Activated T-helper 1 cell treated with anti-CD3 and anti-CD28 coated beads, Interleukin-12 subunit alpha, Interleukin-12 subunit beta, Interleukin-2, Interleukin-4 antibody, amounts not matched to agents 30 ng/mL and 10 ng/mL and 1 ng/mL, durations not matched to agents 14 hours and 24 hours and 36 hours (primary cell): ENCODE measurements around the gene SNX32. TPM values are rescaled to one million over a fixed set of nuclear protein-coding genes. Genes with fewer than 3 reads are reported as not detected.
A peak's percentile ranks its signal among the peaks of the same experiment; 100 is the strongest.
"Not testable (repeated sequence)": the region's sequence is repeated elsewhere in the genome, so short reads cannot be mapped to it uniquely, and the experiment has no call there.

ENCODE experiments used
- DNase-seq: peaks from one replicate; pipeline ENCODE4 v3.0.0; 2021; ENCODE audit warnings: low spot score
- H3K27ac Mint-ChIP-seq: one replicate; pipeline ENCODE4 v1.8.0; 2021; ENCODE audit warnings: mild to moderate bottlenecking, mixed read lengths
- H3K27me3 Mint-ChIP-seq: one replicate; pipeline ENCODE4 v1.8.0; 2022; ENCODE audit warnings: mild to moderate bottlenecking, moderate library complexity, mixed read lengths; ENCODE audit not compliant: insufficient read depth
- H3K36me3 Mint-ChIP-seq: one replicate; pipeline ENCODE4 v1.8.0; 2021; ENCODE audit warnings: low read depth, mixed read lengths
- H3K4me1 Mint-ChIP-seq: one replicate; pipeline ENCODE4 v1.8.0; 2021; ENCODE audit warnings: low read depth, mixed read lengths
- H3K4me3 Mint-ChIP-seq: one replicate; pipeline ENCODE4 v1.8.0; 2021; ENCODE audit warnings: mild to moderate bottlenecking, moderate library complexity, mixed read lengths
- H3K9me3 Mint-ChIP-seq: one replicate; pipeline ENCODE4 v1.8.0; 2021; ENCODE audit warnings: mixed read lengths
- intact Hi-C: fragments of 100-400 bp; cut with micrococcal nuclease; formaldehyde crosslinking; loops from one replicate; pipeline ENCODE4 v1.15.1; 2024
- total RNA-seq: library from RNA; stranded (reverse); gene quantifications from 2 replicates; pipeline ENCODE4 v1.2.3, GENCODE V29; 2022

Gene SNX32
- total RNA-seq, 1 donor from 2014 or later, result 1.6 TPM

- intact Hi-C loops, result loop anchor here (2.0 kb wide), 1 partner anchor 15 kb away; the partner anchor contains the start of gene FOSL1
- H3K36me3 Mint-ChIP-seq, result peaks cover 29% of the 10 kb centered on the region
- no peak overlapping the region for H3K27ac Mint-ChIP-seq
These were observed 52.2 kb downstream of the SNX32 start for GRCh38 chr11:65885808-65886536.

GRCh38 chr11:65886826-65887722 lies 53.3 kb downstream of the SNX32 start:
- intact Hi-C loops, result no loop called here
- no peak for DNase-seq
- peaks cover 32% of the 10 kb centered on the region for H3K36me3 Mint-ChIP-seq
- H3K9me3 Mint-ChIP-seq, result no peaks in the 10 kb centered on the region
- H3K27ac Mint-ChIP-seq, result peak overlapping the region; percentile 96
- peak overlapping the region; percentile 99 for H3K4me3 Mint-ChIP-seq
- H3K4me1 Mint-ChIP-seq, result peaks cover 46% of the 10 kb centered on the region
- H3K27me3 Mint-ChIP-seq, result no peaks in the 10 kb centered on the region

More at GRCh38 chr11:65885808-65886536, 52.2 kb downstream of the SNX32 start:
- Mint-ChIP-seq H3K4me1 (peaks cover 50% of the 10 kb centered on the region), H3K9me3 (no peaks in the 10 kb centered on the region), H3K4me3 (peak overlapping the region; percentile 99), H3K27me3 (no peaks in the 10 kb centered on the region)
- DNase-seq, result no peak

GRCh38 chr11:65887723-65888162 lies 54.0 kb downstream of the SNX32 start:
- peak overlapping the region; percentile 96 for H3K27ac Mint-ChIP-seq
- intact Hi-C loops, result loop anchor here (1.0 to 2.0 kb wide), 7 partner anchors 14 to 272 kb away; partner anchors contain the start of genes BANF1, EIF1AD, MUS81 and PCNX3
- no peaks in the 10 kb centered on the region for H3K27me3 Mint-ChIP-seq
- peaks cover 53% of the 10 kb centered on the region for H3K4me1 Mint-ChIP-seq
- no peak for DNase-seq
- H3K36me3 Mint-ChIP-seq, result peaks cover 35% of the 10 kb centered on the region
- no peaks in the 10 kb centered on the region for H3K9me3 Mint-ChIP-seq
- peak overlapping the region; percentile 99 for H3K4me3 Mint-ChIP-seq

GRCh38 chr11:65888163-65888814 lies 54.5 kb downstream of the SNX32 start, which contains the start of gene FIBP:
FIBP (minus strand) TSS chr11:65888471; CDS start chr11:65888418, 53 bp downstream.
- Mint-ChIP-seq H3K36me3 (peaks cover 36% of the 10 kb centered on the region), H3K4me1 (peaks cover 58% of the 10 kb centered on the region), H3K4me3 (peak within 1 kb of the TSS; percentile 99), H3K27me3 (no peaks in the 10 kb centered on the region), H3K27ac (peak within 1 kb of the TSS; percentile 96), H3K9me3 (no peaks in the 10 kb centered on the region)
- DNase-seq, result peak; percentile 90
- intact Hi-C loops, result loop anchor here (1.0 to 2.0 kb wide), 7 partner anchors 15 to 273 kb away; partner anchors contain the start of genes BANF1, EIF1AD, MUS81 and PCNX3

- H3K27me3 Mint-ChIP-seq, result no peaks in the 10 kb centered on the region
- H3K9me3 Mint-ChIP-seq, result no peaks in the 10 kb centered on the region
- H3K4me1 Mint-ChIP-seq, result peaks cover 58% of the 10 kb centered on the region
- H3K27ac Mint-ChIP-seq, result peak within 1 kb of the TSS; percentile 96
- peaks cover 27% of the 10 kb centered on the region for H3K36me3 Mint-ChIP-seq
- DNase-seq, result peak; percentile 98
- peak within 1 kb of the TSS; percentile 99 for H3K4me3 Mint-ChIP-seq
- intact Hi-C loops, result loop anchor here (1.0 to 5.0 kb wide), 5 partner anchors 10 to 377 kb away; partner anchors contain the start of genes C11orf68, DRAP1, FOSL1 and KAT5
These were observed 56.8 kb downstream of the SNX32 start, which contains the start of gene CCDC85B for GRCh38 chr11:65890324-65891218. CCDC85B (plus strand) TSS chr11:65890673; CDS start chr11:65890784, 111 bp downstream.

- Mint-ChIP-seq H3K9me3 (no peaks in the 10 kb centered on the region), H3K4me1 (peaks cover 63% of the 10 kb centered on the region), H3K36me3 (peaks cover 33% of the 10 kb centered on the region), H3K27ac (peak overlapping the region; percentile 86), H3K4me3 (peak overlapping the region; percentile 85), H3K27me3 (no peaks in the 10 kb centered on the region)
- intact Hi-C loops, result loop anchor here (5.0 kb wide), 2 partner anchors 161 to 376 kb away; partner anchors contain the start of genes RAB1B and SF3B2
- no peak for DNase-seq
These were observed 57.7 kb downstream of the SNX32 start for GRCh38 chr11:65891219-65892136.

GRCh38 chr11:65892137-65892540 lies 58.4 kb downstream of the SNX32 start:
- Mint-ChIP-seq H3K4me1 (peaks cover 63% of the 10 kb centered on the region), H3K27ac (peak overlapping the region; percentile 86), H3K4me3 (peak overlapping the region; percentile 85), H3K36me3 (peaks cover 32% of the 10 kb centered on the region)
- not testable (repeated sequence) for H3K27me3 Mint-ChIP-seq, DNase-seq, H3K9me3 Mint-ChIP-seq
- intact Hi-C loops, result loop anchor here (5.0 kb wide), 2 partner anchors 160 to 375 kb away; partner anchors contain the start of genes RAB1B and SF3B2

GRCh38 chr11:65892661-65893317 lies 59.0 kb downstream of the SNX32 start:
- peaks cover 63% of the 10 kb centered on the region for H3K4me1 Mint-ChIP-seq
- intact Hi-C loops, result loop anchor here (5.0 kb wide), 2 partner anchors 160 to 375 kb away; partner anchors contain the start of genes RAB1B and SF3B2
- H3K27ac Mint-ChIP-seq, result peak overlapping the region; percentile 86
- H3K4me3 Mint-ChIP-seq, result peak overlapping the region; percentile 85
- H3K36me3 Mint-ChIP-seq, result peaks cover 36% of the 10 kb centered on the region
- H3K9me3 Mint-ChIP-seq, result no peaks in the 10 kb centered on the region
- no peak for DNase-seq
- H3K27me3 Mint-ChIP-seq, result no peaks in the 10 kb centered on the region

GRCh38 chr11:65894034-65894591 lies 60.4 kb downstream of the SNX32 start:
- Mint-ChIP-seq H3K4me3 (peak overlapping the region; percentile 85), H3K27me3 (no peaks in the 10 kb centered on the region), H3K36me3 (peaks cover 34% of the 10 kb centered on the region), H3K9me3 (no peaks in the 10 kb centered on the region), H3K4me1 (peaks cover 57% of the 10 kb centered on the region), H3K27ac (peak overlapping the region; percentile 84)
- no peak for DNase-seq
- intact Hi-C loops, result loop anchor here (5.0 kb wide), 2 partner anchors 158 to 373 kb away; partner anchors contain the start of genes RAB1B and SF3B2

GRCh38 chr11:65895482-65895981 lies 61.8 kb downstream of the SNX32 start:
- Mint-ChIP-seq H3K4me1 (peaks cover 44% of the 10 kb centered on the region), H3K9me3 (no peaks in the 10 kb centered on the region), H3K27ac (peak overlapping the region; percentile 40), H3K36me3 (peaks cover 34% of the 10 kb centered on the region), H3K27me3 (no peaks in the 10 kb centered on the region), H3K4me3 (peak overlapping the region; percentile 71)
- intact Hi-C loops, result no loop called here
- DNase-seq, result no peak
